Breast epithelium (tissue), 4 donors: ENCODE data around the gene TFAP2E. TPM values are rescaled to one million over a fixed set of nuclear protein-coding genes. Genes with fewer than 3 reads are reported as not detected.

Experiments
- DNase-seq, 2 donors: peaks; one replicate each; pipeline ENCODE4 v3.0.0-alpha.2; 2019; ENCODE audit warnings: low spot score in 2 of 2
- H3K27ac ChIP-seq, 2 donors: fragments of 200-600 bp; sonication (generic) in 1 of 2; one replicate each; pipeline ENCODE4 v1.5.1; 2016 to 2019; ENCODE audit warnings: mild to moderate bottlenecking in 1 of 2
- H3K27me3 ChIP-seq, 2 donors: fragments of 200-600 bp; sonication (generic) in 1 of 2; one replicate each; pipeline versions ENCODE4 v1.5.1 to v1.6.0; 2017 to 2019; ENCODE audit warnings: control low read depth in 1 of 2, mild to moderate bottlenecking in 1 of 2
- H3K36me3 ChIP-seq: fragments of 200-600 bp; one replicate; pipeline ENCODE4 v1.5.1; 2019
- H3K4me1 ChIP-seq, 2 donors: fragments of 200-600 bp; sonication (generic); one replicate each; pipeline ENCODE4 v1.5.1; 2016 to 2019; ENCODE audit warnings: control low read depth in 1 of 2
- H3K4me3 ChIP-seq, 3 donors: fragments of 200-600 bp; sonication (generic); 1 replicate in 2 of 3; 2 replicates in 1 of 3; pipeline ENCODE4 v1.5.1; 2016 to 2019; ENCODE audit warnings: mild to moderate bottlenecking in 3 of 3, moderate library complexity in 2 of 3
- H3K9me3 ChIP-seq, 2 donors: fragments of 200-600 bp; sonication (generic) in 1 of 2; one replicate each; pipeline ENCODE4 v1.5.1; 2016 to 2019; ENCODE audit warnings: control low read depth in 1 of 2
- POLR2A ChIP-seq: fragments of 450-650 bp; IDR thresholded peaks from one replicate; pipeline ENCODE4 v1.6.1; 2016; ENCODE audit warnings: antibody characterized with exemption, mild to moderate bottlenecking, moderate library complexity
- POLR2AphosphoS5 ChIP-seq, 3 donors: sonication (generic); formaldehyde crosslinking; IDR thresholded peaks; one replicate each; pipeline ENCODE4 v1.6.1; 2017; ENCODE audit warnings: antibody characterized with exemption in 3 of 3
- intact Hi-C: fragments of 100-400 bp; cut with DNase I; formaldehyde crosslinking; loops from one replicate; pipeline ENCODE4 v1.15.1; 2023; ENCODE audit warnings: low total_unique reads
- total RNA-seq, 3 donors: library from RNA; depleted of rRNA; stranded (reverse); fragments of >200 nt; gene quantifications; one replicate each; pipeline ENCODE4 v1.1.0, GENCODE V29; 2016
- TF ChIP-seq, protein P1 (sequence below), 3 donors: fragments of 450-650 bp; IDR thresholded peaks; one replicate each; pipeline ENCODE4 v1.5.1; 2016 to 2017; ENCODE audit warnings: antibody characterized with exemption in 3 of 3, mild to moderate bottlenecking in 3 of 3, moderate library complexity in 3 of 3

Gene TFAP2E
- total RNA-seq, 3 donors from 2014 or later = 0.44 to 2.6 (median 0.64) TPM

DNA sequence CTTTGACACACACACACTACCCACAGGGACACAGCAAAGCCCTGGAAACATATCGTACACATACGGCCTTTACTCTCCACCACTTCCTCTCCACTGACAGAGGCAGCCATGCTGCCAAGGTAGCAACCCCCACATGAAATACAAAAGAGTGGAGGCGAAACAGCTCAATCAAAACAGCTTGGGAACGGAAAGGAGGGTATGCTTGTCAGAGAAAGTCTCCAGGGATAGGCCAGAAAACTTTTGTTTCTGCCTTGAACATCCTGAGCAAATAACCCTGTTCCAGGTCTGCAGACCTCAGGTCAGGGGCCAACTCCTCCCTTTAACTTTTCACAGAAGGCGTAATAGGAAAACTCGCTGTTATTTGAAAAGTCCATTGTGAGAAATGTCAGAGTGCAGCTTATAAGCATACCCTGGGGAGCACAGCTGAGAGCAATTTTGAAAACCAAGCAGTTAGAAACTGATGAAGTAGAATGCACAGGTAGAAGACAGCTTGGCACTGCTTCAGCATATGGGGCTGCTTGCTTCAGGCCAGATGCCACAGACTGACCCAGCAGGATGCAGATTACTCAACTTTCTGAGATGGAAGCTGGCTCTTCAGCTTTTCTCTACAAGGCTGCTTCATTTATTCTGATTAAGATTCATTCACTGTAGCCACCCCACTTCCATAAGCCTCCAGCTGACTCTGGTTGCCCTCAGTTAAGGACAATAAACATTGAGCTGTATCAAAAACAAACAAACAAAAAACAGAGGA, 33.9 kb upstream of the TFAP2E start:
- intact Hi-C loops = no loop called here
- DNase-seq = no peak
- Histone ChIP-seq H3K9me3 (no peaks in the 10 kb centered on the region), H3K36me3 (no peaks in the 10 kb centered on the region), H3K4me1 (peaks cover 0 to 20% of the 10 kb centered on the region in 2 donors), H3K4me3 (no peak overlapping the region), H3K27ac (peak overlapping the region; percentile 70 to 81), H3K27me3 (no peaks in the 10 kb centered on the region)
- TF ChIP-seq, protein P1, sequence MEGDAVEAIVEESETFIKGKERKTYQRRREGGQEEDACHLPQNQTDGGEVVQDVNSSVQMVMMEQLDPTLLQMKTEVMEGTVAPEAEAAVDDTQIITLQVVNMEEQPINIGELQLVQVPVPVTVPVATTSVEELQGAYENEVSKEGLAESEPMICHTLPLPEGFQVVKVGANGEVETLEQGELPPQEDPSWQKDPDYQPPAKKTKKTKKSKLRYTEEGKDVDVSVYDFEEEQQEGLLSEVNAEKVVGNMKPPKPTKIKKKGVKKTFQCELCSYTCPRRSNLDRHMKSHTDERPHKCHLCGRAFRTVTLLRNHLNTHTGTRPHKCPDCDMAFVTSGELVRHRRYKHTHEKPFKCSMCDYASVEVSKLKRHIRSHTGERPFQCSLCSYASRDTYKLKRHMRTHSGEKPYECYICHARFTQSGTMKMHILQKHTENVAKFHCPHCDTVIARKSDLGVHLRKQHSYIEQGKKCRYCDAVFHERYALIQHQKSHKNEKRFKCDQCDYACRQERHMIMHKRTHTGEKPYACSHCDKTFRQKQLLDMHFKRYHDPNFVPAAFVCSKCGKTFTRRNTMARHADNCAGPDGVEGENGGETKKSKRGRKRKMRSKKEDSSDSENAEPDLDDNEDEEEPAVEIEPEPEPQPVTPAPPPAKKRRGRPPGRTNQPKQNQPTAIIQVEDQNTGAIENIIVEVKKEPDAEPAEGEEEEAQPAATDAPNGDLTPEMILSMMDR (IDR thresholded peaks at IDR 0.05) = no peak
- no peak for TF ChIP-seq POLR2A
- no peak for TF ChIP-seq POLR2AphosphoS5 (IDR thresholded peaks at IDR 0.05)

DNA sequence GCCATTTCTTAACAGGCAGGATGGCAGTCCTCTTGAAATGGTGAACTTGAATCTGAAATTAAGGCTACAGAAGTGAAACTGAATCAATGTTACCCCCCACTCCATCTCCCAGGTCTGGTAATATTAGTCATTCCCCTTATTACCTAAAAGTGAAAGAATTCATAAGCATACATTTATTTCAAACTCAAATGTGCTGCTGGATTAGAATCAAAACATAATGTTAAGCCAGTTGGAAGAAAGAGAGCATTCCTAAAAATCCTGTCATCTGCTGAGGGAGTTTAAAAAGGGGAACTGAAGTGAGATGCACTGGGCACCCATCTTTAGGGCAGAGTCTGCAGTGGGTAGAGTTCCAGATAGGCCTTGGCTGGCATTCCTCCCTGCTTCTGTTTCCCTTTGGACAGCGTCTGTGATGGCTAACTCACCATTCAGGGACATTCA, 33.3 kb upstream of the TFAP2E start:
- TF ChIP-seq POLR2AphosphoS5 (IDR thresholded peaks at IDR 0.05) (no peak), POLR2A (no peak)
- TF ChIP-seq, protein P1 (IDR thresholded peaks at IDR 0.05) = no peak
- H3K4me3 ChIP-seq = no peak overlapping the region
- H3K27me3 ChIP-seq = no peaks in the 10 kb centered on the region
- H3K4me1 ChIP-seq = peaks cover 0 to 21% of the 10 kb centered on the region in 2 donors
- no peaks in the 10 kb centered on the region for H3K36me3 ChIP-seq
- no peaks in the 10 kb centered on the region for H3K9me3 ChIP-seq
- DNase-seq = no peak
- H3K27ac ChIP-seq = peak overlapping the region; percentile 70 to 81
- intact Hi-C loops = no loop called here

DNA sequence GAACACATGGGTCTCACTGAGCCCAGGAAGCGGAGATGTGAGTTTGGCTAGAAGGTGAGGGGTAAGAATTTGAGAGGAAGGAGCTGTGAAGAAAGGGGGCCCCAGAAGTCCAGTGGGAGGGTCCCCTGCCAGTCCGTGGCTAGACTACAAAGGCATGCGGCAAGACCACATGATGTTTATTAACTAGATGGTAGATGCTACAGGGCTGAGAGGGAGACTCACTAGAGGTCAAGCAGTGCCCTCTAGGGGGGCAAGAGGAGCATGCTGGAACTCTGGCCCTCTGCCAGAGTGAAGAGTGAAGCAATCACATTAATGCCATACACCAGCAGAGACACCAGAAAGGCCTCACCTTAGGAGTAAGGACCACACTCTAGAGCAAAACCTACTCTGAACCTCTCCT, 28.1 kb upstream of the TFAP2E start:
- H3K36me3 ChIP-seq = no peaks in the 10 kb centered on the region
- H3K9me3 ChIP-seq = no peaks in the 10 kb centered on the region
- H3K27me3 ChIP-seq = no peaks in the 10 kb centered on the region
- no peak for TF ChIP-seq POLR2AphosphoS5 (IDR thresholded peaks at IDR 0.05)
- no peak for TF ChIP-seq POLR2A
- TF ChIP-seq, protein P1 (IDR thresholded peaks at IDR 0.05) = peak in 1 of 3 donors; percentile 24
- DNase-seq = no peak
- intact Hi-C loops = no loop called here
- no peak overlapping the region for H3K4me3 ChIP-seq
- H3K27ac ChIP-seq = peak overlapping the region; percentile 4 to 18
- H3K4me1 ChIP-seq = peaks cover 0 to 14% of the 10 kb centered on the region in 2 donors

DNA sequence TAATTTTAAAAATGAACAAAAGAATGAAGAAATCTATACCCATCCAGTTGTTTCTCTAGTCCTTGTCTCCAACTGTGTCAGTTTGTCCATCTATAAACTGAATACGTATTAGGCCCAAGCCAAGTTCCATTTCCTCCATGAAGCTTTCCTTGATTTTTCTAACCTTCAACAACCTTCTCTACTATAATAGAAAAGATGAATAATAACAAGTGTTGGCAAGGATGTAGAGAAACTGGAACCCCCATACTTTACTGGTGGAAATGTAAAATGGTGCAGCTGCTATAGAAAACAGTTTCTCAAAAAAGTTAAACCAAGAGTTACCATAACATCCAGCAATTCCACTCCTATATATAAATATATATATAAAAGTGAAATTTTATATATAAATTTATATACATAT, 26.5 kb upstream of the TFAP2E start:
- no peaks in the 10 kb centered on the region for H3K9me3 ChIP-seq
- H3K36me3 ChIP-seq = no peaks in the 10 kb centered on the region
- no peak for TF ChIP-seq POLR2AphosphoS5 (IDR thresholded peaks at IDR 0.05)
- TF ChIP-seq, protein P1 (IDR thresholded peaks at IDR 0.05) = no peak
- no peak for TF ChIP-seq POLR2A
- no peak overlapping the region for H3K4me3 ChIP-seq
- DNase-seq = no peak
- no peak overlapping the region for H3K27ac ChIP-seq
- H3K4me1 ChIP-seq = peaks cover 0 to 6% of the 10 kb centered on the region in 2 donors
- H3K27me3 ChIP-seq = no peaks in the 10 kb centered on the region
- intact Hi-C loops = no loop called here

DNA sequence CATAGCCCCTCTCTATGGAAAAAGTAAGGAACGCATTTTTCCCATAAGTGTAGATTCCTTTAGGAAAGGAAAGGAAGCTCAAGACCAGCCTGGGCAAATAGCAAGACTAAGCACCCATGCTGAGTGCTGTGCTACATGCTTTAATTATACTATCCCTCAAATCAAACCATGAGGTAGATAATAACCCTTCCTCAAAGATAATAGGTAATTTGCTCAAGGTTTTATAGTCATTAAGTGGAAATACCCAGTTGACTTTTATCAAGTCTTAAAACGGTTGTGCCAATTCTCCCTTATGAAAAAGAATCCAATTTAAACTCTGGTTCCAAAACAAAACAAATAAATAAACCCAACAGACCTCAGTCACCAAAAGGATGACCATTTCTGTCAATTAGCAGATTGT, 19.3 kb upstream of the TFAP2E start:
- TF ChIP-seq, protein P1 (IDR thresholded peaks at IDR 0.05) = no peak
- TF ChIP-seq POLR2A (no peak), POLR2AphosphoS5 (IDR thresholded peaks at IDR 0.05) (no peak)
- intact Hi-C loops = no loop called here
- no peaks in the 10 kb centered on the region for H3K36me3 ChIP-seq
- peak overlapping the region; percentile 20 to 33 for H3K27ac ChIP-seq
- H3K4me1 ChIP-seq = peaks cover 0 to 26% of the 10 kb centered on the region in 2 donors
- H3K4me3 ChIP-seq = no peak overlapping the region
- no peak for DNase-seq
- H3K9me3 ChIP-seq = no peaks in the 10 kb centered on the region
- no peaks in the 10 kb centered on the region for H3K27me3 ChIP-seq
